HG03045 (cell line): ENCODE data around the gene SCAMP5.
A peak's percentile ranks its signal among the peaks of the same experiment; 100 is the strongest.

Source experiments
- ATAC-seq: cut with Tn5 transposase; IDR thresholded peaks from one replicate; pipeline ENCODE4 v1.9.1; 2021; ENCODE audit warnings: mild to moderate bottlenecking, moderate library complexity; ENCODE audit not compliant: unreplicated experiment

SCAMP5 gene

GRCh38 chr15:75019916-75020315 is 24.6 kb downstream of the SCAMP5 start:
- no peak for ATAC-seq

- ATAC-seq: no peak
Measured at GRCh38 chr15:75021341-75021740, 26.0 kb downstream of the SCAMP5 start.

GRCh38 chr15:75022783-75023180 is 27.4 kb downstream of the SCAMP5 start:
- no peak for ATAC-seq

GRCh38 chr15:75023181-75023871 is 28.0 kb downstream of the SCAMP5 start, which contains the start of gene PPCDC:
TSS of gene PPCDC (plus strand) at chr15:75023590. CDS start at chr15:75028319, 4,729 bp downstream.
- ATAC-seq: peak; percentile 93

GRCh38 chr15:75023872-75024636 is 28.7 kb downstream of the SCAMP5 start:
- no peak for ATAC-seq

- ATAC-seq: no peak
Measured at GRCh38 chr15:75025107-75025506, 29.7 kb downstream of the SCAMP5 start.

- no peak for ATAC-seq
Measured at GRCh38 chr15:75025548-75026260, 30.3 kb downstream of the SCAMP5 start.

- no peak for ATAC-seq
Measured at GRCh38 chr15:75027551-75027950, 32.2 kb downstream of the SCAMP5 start.

GRCh38 chr15:75028991-75029377 is 33.6 kb downstream of the SCAMP5 start:
- no peak for ATAC-seq

- peak; percentile 53 for ATAC-seq
Measured at GRCh38 chr15:75029378-75030022, 34.1 kb downstream of the SCAMP5 start.

GRCh38 chr15:75030023-75030413 is 34.7 kb downstream of the SCAMP5 start:
- no peak for ATAC-seq

- ATAC-seq: no peak
Measured at GRCh38 chr15:75030424-75030823, 35.1 kb downstream of the SCAMP5 start.

- ATAC-seq: no peak
Measured at GRCh38 chr15:75031848-75032247, 36.5 kb downstream of the SCAMP5 start.

- ATAC-seq: no peak
Measured at GRCh38 chr15:75032395-75032794, 37.0 kb downstream of the SCAMP5 start.

- no peak for ATAC-seq
Measured at GRCh38 chr15:75033809-75034208, 38.4 kb downstream of the SCAMP5 start.

GRCh38 chr15:75034615-75035014 is 39.3 kb downstream of the SCAMP5 start:
- ATAC-seq: no peak

GRCh38 chr15:75036212-75036616 is 40.9 kb downstream of the SCAMP5 start:
- no peak for ATAC-seq

GRCh38 chr15:75037685-75038084 is 42.3 kb downstream of the SCAMP5 start:
- no peak for ATAC-seq

- ATAC-seq: no peak
Measured at GRCh38 chr15:75038231-75038630, 42.9 kb downstream of the SCAMP5 start.

GRCh38 chr15:75042730-75043508 is 47.6 kb downstream of the SCAMP5 start:
- peak; percentile 69 for ATAC-seq
